GM12872 (cell line): ENCODE measurements around the gene TBC1D9.

Experiments
- TF ChIP-seq, protein P1 (sequence below): IDR thresholded peaks from 3 replicates; pipeline ENCODE4 v1.5.1; 2011; ENCODE audit warnings: low read depth, mild to moderate bottlenecking, low read length, moderate library complexity; ENCODE audit not compliant: insufficient read depth

TBC1D9 gene

GRCh38 chr4:140718241-140718952, 37.8 kb downstream of the TBC1D9 start:
- TF ChIP-seq, protein P1, sequence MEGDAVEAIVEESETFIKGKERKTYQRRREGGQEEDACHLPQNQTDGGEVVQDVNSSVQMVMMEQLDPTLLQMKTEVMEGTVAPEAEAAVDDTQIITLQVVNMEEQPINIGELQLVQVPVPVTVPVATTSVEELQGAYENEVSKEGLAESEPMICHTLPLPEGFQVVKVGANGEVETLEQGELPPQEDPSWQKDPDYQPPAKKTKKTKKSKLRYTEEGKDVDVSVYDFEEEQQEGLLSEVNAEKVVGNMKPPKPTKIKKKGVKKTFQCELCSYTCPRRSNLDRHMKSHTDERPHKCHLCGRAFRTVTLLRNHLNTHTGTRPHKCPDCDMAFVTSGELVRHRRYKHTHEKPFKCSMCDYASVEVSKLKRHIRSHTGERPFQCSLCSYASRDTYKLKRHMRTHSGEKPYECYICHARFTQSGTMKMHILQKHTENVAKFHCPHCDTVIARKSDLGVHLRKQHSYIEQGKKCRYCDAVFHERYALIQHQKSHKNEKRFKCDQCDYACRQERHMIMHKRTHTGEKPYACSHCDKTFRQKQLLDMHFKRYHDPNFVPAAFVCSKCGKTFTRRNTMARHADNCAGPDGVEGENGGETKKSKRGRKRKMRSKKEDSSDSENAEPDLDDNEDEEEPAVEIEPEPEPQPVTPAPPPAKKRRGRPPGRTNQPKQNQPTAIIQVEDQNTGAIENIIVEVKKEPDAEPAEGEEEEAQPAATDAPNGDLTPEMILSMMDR: no peak

- TF ChIP-seq, protein P1: no peak
These were observed 38.9 kb downstream of the TBC1D9 start for GRCh38 chr4:140717313-140717712.

- TF ChIP-seq, protein P1: no peak
These were observed 41.1 kb downstream of the TBC1D9 start for GRCh38 chr4:140715119-140715518.

- TF ChIP-seq, protein P1: no peak
These were observed 44.3 kb downstream of the TBC1D9 start for GRCh38 chr4:140711910-140712309.

GRCh38 chr4:140710908-140711622, 45.1 kb downstream of the TBC1D9 start:
- TF ChIP-seq, protein P1: no peak

GRCh38 chr4:140707325-140707724, 48.9 kb downstream of the TBC1D9 start:
- TF ChIP-seq, protein P1: no peak

DNA sequence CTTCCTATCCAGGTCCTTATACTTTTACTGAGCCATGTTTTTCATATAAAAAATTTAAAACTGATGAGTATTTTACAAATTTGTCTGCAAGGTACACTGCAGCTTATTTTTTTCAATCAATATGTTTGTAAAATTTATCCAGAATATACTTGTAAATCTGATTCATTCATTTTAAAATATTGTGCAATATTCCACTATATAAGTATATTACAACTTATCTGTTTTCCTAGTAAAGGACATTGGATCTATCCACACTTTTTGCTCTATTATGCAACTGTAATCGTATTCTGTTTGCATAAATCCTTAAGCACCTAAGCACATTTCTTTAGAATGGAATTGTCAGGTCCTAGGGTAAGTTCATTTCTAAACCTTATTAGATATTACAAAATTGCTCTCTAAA, 49.5 kb downstream of the TBC1D9 start:
- TF ChIP-seq, protein P1: no peak
